HG02763 (cell line): ENCODE data around the gene ATF7IP2.
"Not testable (repeated sequence)": the region's sequence is repeated elsewhere in the genome, so short reads cannot be mapped to it uniquely, and the experiment has no call there.

Experiments used
- ATAC-seq: cut with Tn5 transposase; IDR thresholded peaks from one replicate; pipeline ENCODE4 v1.9.1; 2021; ENCODE audit warnings: mild to moderate bottlenecking, moderate library complexity; ENCODE audit not compliant: unreplicated experiment

The ATF7IP2 gene

DNA sequence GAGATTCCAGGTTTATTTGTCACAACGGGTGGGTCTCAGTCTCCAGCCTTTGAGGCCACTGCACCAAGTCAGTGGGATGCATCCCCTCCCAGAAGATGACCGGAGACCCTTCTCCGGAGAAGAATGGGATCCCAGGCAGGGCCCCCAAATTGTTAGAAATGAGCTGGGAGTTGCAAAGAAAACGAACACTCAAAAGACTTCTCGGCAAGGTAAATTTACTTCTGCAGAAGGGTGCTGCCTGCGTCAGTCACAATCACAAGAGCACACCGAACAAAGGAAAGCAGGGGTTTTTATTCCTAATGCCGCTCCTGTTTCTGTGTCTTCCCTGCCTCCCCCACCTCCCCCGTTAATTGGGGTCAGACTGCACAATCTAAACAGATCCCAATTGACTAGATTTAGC lies 61.4 kb downstream of the ATF7IP2 start:
- ATAC-seq, result no peak

DNA sequence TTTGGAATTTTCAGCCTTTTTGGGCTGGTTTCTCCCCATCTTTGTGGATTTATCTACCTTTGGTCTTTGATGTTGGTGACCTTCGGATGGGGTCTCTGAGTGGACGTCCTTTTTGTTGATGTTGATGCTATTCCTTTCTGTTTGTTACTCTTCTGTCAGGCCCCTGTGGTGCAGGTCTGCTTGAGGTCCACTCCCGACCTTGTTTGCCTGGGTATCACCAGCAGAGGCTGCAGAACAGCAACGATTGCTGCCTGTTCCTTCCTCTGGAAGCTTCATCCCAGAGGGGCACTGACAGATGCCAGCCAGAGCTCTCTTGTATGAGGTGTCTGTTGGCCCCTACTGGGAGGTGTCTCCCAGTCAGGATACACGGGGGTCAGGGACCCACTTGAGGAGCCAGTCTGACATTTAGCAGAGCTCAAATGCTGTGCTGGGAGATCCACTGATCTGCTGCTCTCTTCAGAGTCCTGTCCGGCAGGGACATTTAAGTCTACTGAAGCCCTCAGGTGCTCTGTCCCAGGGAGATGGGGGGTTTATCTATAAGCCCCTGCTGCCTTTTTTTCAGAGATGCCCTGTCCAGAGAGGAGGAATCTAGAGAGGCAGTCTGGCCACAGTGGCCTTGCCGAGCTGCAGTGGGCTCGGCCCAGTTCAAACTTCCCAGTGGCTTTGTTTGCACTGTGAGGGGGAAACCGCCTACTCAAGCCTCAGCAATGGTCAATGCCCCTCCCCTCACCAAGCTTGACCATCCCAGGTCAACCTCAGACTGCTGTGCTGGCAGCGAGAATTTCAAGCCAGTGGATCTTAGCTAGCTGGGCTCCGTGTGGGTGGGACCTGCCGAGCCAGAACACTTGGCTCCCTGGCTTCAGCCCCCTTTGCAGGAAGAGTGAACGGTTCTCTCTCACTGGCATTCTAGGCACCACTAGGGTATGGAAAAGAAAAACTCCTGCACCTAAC lies 66.6 kb downstream of the ATF7IP2 start:
- ATAC-seq, result not testable (repeated sequence)

DNA sequence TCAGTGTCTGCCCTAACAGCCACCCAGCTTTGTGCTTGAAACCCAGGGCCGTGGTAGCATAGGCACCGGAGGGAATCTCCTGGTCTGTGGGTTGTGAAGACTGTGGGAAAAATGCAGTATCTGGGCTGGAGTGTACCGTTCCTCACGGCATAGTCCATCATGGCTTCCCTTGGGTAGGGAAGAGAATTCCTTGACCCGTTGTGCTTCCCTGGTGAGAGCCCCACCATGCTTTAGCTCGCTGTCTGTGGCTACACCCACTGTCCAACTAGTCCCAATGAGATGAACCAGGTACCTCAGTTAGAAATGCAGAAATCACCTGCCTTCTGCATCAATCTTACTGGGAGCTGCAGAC lies 67.3 kb downstream of the ATF7IP2 start:
- ATAC-seq, result no peak

DNA sequence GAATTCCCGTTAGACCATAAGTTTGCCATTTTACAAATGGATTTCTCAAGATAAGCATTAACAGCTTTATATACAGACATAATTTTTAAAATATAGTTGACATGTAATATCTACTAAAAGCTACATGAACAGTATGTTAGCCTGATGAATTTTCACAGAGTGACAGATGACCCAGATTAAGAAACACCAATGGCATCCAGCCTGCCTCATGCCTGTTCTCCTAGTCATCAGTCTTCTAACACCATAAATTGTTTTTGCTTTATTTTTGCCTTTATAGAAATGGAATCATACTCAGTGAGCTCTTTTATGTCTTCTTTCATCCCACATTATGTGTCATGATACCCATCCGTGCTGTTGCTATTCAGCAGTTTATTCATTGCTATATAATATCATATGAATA lies 80.0 kb downstream of the ATF7IP2 start:
- ATAC-seq, result no peak

DNA sequence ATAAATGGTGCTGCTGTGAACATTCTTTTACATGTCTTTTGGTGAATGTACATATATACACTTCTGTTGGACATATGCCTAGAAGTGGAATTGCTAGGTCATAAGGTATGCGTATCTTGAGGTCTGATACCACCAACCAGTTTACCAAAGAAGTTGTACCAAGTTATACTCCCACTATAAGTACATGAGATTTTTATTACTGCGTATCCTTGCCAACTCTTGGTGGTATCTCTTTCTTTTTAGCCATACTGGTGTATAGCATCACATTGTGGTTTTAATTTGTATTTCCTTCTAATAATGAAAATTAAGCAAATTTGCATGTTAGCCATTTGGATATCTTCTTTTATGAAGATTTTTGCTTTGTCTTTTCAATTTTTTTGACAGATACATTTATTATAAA lies 80.5 kb downstream of the ATF7IP2 start:
- no peak for ATAC-seq

DNA sequence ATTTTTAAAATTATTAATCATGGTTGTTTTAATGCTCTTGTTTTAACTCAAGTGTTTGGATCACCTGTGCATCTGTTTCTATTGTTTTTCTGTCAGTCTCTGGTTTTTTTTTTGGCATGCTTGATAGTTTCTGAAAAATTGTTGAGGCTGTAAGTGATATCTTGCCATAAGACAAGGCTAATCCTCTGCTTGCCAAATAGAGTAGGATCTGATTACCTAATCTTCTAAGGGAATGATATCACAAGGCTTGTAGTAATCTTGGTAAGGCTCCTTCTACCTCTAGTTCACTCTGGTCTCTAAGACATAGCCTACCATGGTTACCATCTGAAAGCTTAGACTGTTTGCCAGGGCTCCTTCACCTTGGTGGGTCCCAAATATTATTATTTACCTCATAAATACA lies 81.0 kb downstream of the ATF7IP2 start:
- no peak for ATAC-seq

DNA sequence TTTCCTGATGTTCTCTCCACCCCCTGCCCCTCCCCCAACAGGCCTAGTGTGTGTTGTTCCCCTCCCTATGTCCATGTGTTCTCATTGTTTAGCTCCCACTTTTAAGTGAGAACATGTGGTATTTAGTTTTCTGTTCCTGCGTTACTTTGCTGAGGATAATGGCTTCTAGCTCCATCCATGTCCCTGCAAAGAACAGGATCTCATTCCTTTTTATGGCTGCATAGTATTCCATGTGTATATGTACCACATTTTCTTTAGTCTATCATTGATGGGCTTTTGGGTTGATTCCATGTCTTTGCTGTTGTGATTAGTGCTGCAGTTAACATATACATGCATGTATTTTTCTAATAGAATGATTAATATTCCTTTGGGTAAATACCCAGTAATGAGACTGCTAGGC lies 90.8 kb downstream of the ATF7IP2 start:
- not testable (repeated sequence) for ATAC-seq

DNA sequence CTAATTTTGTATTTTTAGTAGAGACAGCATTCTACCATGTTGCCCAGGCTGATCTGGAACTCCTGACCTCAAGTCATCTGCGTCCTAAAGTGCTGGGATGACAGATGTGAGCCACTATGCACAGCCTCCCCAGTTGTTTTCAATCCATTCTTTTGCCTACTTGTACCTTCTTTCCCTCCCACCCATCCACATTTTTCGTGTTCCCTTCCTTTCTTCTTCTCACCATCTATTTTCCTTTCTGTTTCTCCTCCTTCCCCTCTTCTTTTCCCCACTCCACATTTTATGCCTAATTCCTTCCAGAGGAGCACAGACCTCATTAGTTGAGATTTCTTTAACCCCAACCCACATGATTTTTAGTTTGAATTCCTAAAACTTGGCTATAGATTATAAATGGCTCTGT lies 94.3 kb downstream of the ATF7IP2 start:
- ATAC-seq, result no peak

DNA sequence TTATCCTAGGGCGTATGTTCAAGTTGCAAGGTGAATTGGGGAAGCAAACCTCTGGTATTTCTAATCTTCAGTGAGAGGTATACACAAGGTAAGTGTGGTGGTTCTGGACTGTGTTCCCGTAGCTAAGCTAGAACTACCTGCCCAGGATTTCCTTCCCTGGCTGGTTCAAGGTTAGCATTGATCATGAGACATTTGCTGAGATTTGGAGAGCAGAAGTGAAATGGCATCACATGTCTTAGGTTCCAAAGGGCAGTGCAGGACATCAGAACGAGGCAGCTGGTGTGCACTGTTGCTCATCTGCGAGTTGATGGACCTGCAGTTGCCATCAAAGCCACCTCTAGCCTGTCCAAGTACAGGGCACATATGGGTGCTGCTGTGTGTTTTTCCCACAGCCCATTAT lies 99.3 kb downstream of the ATF7IP2 start:
- ATAC-seq, result no peak

DNA sequence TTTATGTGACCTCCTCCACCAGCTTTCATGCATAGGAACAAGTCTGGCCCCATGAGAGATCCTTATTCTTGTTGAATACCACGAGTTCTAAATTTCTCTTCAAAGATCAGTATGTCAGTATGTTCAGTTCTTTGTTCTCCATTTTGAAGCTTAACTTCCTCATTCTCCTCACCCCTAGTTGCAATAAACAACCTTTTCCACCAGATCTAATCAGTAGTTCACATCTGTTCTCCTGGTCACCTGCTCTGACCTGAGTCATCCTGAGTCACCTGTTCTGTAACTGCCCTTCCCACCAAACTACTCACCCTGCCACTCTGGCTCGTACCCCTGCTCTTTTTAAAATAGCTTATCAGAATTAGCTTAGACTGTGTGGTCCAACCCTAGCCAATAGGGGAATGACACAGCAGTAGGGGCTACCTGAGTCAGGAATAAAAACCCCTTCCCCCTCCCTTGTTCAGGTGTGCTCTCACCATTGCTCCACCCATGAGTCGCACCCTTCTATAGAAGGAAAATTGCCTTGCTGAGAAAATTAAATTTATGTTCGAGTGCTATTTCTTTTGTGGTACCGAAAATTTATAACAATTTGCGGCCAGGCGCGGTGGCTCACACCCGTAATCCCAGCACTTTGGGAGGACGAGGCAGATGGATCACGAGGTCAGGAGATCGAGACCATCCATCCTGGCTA lies 100.0 kb downstream of the ATF7IP2 start:
- no peak for ATAC-seq

DNA sequence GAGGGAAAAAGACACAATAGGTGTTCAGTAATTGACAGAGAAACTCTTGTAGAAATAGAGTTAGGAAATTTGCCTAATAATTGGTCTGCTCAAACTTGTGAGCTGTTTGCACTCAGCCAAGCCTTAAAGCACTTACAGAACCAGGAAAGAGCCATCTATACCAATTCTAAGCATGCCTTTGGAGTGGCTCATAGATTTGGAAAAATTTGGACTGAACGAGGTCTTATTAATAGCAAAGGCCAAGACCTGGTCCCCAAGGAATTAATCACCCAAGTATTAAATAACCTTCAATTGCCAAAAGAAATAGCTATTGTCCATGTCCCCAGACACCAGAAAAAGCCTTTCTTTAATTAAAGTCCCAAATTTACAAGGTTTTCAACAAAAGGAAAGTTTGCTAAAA lies 104.3 kb downstream of the ATF7IP2 start:
- ATAC-seq, result no peak

DNA sequence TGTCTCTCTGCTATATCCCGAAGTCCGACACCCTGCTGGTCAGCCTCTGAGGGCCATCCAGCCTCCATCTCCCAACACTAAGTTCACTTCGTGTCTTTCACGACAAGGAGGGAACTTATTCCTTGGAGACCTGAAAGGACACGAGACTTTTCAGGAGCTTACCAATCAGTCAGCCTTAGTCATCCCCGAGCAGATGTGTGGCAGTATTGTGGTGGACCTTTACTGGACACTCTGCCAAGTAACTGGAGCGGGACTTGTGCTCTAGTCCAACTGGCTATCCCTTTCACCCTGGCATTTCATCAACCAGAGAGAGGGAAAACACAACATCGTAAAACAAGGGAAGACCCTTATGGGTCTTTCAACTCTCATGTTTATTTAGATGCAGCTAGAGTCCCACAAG lies 107.4 kb downstream of the ATF7IP2 start:
- no peak for ATAC-seq

DNA sequence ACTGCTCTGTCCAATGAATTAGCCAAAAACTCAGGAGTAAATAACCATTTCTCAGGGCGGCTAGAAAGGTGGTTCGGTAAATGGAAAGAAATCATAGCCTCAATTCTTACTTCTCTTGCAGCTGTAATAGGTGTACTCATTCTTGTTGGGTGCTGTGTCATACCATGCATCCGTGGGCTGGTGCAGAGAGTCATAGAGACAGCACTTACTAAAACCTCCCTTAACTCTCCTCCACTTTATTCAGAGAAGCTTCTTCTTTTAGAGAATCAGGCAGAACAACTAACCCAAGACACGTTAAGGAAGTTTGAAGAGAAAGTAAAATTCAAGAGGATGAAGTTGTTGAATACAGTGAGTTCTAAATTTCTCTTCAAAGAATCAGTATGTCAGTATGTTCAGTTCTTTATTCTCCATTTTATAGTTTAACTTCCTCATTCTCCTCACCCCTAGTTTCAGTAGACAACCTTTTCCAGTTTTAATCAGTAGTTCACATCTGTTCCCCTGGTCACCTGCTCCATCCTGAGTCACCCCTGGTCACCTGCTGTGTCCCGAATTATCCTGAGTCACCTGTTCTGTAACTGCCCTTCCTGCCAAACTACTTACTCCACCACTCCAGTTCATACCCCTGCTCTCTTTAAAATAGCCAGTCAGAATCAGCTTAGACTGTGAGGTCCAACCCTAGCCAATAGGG lies 108.6 kb downstream of the ATF7IP2 start:
- no peak for ATAC-seq

DNA sequence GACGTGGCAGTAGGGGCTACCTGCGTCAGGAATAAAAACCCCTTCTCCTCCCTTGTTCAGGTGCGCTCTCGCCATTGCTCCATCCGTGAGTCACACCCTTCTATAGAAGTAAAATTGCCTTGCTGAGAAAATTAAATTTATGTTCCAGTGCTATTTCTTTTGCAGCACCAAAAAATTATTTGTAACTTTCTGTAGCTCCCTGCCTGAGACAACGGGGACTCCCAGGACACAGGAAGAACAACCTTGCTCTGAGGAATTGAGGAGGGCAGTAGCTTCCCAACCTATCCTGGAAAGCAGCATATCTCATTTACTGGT lies 109.1 kb downstream of the ATF7IP2 start:
- no peak for ATAC-seq

DNA sequence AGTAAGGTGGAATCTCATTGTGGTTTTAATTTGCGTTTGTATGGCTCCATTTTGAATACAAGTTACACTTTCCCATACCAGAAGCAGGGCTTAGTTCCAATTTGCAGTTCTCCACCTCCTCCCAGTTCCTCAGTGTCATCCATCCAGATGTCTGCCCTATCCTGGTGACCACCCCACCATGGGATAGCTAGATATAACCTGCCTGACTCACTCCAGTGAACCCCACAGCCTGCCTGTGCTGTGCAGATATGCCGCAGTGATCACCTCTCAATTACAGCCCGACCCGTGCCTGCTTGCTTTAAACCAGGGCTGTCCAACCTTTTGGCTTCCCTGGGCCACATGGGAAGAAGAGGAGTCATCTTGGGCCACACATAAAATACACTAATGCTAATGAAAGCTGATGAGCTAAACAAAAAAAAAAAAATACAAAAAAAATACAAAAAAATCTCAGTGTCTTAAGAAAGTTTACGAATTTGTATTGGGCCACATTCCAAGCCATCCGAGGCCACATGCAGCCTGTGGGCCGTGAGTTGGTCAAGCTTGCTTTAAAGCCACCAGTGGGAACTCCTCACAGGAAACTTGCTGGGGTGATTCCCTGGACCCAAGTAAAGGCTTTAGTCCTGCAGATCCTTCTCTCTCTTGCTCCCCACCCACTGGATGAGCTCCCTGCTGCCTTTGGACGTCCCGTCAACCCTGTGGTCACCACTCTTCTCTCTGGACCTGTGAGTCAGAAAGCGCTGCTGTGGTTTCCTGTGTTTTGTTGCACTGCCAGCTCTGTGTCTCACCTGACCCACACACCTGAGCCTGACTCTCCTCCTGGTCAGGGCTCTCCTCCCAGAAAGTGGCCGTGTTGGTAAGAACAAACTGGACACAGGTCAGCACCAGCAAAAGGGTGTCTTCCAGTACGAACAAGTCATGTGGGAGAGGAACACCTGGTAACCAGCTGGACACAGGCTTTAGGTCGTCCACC lies 111.6 kb downstream of the ATF7IP2 start:
- no peak for ATAC-seq

DNA sequence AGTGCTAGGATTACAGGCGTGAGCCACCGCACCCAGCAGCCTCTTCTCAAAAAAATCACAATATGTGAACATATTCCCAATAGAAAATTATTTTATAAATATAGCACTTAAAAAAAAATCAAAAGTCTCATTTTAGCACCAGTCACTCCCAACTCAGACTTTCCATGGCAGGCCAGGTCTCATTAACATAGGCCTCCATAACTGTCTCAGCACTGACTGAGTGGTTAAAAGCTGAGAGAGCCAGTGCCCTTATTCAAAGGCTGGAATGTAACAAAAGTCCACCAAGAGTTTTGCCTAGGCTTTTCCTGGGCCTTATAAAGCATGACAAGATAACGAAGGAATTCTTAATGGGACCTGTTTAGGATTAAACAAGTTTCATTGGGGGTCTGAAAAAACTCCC lies 114.7 kb downstream of the ATF7IP2 start:
- no peak for ATAC-seq

DNA sequence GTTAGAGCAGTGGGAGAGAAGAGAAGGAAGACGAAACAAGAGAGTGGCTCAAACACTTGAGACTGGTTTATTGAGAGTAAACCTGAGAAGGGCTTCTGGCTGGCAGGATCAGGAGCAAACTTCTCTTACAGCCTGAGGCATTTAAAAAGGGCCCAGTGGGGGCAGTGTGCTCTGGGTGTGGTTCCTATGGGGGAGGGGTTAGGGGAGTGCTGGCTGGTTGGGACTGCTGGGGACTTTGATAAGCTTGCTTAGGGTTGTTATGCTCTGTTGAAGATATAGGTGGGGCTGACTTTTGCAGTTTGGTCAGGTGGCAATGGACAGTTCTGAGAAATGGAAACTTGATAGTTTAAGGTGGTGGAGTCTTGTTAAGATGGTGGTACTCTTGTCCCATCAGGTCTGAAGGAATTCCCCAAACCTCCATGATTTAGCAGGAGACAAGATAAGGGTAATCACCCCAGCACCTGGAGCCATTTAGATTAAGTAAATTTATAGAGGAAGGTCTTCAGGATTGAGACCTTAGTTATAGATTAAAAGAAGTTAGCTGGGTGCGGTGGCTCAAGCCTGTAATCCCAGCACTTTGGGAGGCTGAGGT lies 115.3 kb downstream of the ATF7IP2 start:
- no peak for ATAC-seq

DNA sequence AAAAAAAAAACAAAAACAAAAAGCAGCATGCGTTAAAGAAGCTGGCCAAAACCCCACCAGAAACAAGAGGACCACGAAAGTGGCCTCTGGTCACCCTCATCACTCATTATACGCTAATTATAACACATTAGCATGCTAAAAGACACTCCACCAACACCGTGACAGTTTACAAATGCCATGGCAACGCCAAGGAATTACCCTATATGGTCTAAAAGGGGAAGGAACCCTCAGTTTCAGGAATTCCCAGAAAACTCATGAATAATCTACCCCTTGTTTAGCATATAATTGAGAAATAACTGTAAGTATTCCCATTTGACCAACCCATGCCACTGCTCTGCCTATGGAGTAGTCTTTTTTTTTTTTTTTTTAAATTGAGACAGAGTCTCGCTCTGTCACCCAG lies 116.9 kb downstream of the ATF7IP2 start:
- ATAC-seq, result no peak

DNA sequence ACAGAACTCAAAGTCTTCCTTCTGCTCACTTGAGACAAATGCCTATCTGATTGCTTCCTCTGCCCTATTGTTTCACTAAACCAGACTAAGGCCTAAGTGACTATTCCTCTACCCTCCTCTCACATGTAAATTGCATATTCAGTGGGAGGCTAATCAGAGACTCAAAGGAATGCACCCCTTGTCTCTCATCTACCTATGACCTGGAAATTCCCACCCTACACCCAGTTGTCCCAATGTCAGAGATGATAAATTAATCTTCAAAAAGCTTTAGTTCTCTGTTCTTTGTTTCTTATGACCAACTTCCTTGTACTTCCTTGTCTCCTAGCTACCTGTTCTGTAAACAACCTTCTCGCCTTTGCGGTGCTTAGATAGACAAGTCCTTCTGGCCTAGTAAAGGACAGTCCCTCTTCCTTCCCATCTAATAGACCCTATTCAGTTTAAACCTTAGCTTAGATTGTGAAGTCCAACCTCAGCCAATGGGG lies 118.6 kb downstream of the ATF7IP2 start:
- ATAC-seq, result no peak

DNA sequence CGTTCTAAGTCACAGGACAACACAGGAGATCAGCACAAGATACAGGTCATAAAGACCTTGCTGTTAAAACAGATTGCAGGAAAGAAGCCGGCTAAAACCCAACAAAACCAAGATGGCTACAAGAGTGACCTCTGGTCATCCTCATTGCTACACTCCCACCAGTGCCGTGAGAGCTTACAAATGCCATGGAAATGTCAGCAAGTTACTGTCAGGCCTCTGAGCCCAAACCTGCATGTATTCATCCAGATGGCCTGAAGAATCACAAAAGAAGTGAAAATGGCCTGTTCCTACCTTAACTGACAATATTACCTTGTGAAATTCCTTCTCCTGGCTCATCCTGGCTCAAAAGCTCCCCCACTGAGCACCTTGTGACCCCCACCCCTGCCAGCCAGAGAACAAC lies 119.4 kb downstream of the ATF7IP2 start:
- not testable (repeated sequence) for ATAC-seq
